Hematopoietic multipotent progenitor cell treated with erythropoietin and hydrocortisone succinate and interleukin-3 and kit ligand, for 17 days (in vitro differentiated cells): ENCODE results near the gene SEC14L5.
A peak's percentile ranks its signal among the peaks of the same experiment; 100 is the strongest.
"Not testable (repeated sequence)": the region's sequence is repeated elsewhere in the genome, so short reads cannot be mapped to it uniquely, and the experiment has no call there.

Experiments used
- DNase-seq: peaks from one replicate; pipeline ENCODE4 v3.0.0-alpha.2; 2015; ENCODE audit warnings: low spot score

SEC14L5 gene

GRCh38 chr16:4957720-4958509 lies at the start of gene SEC14L5:
TSS of gene SEC14L5 (plus strand) at chr16:4958330. CDS start at chr16:4959324, 994 bp downstream.
- peak; percentile 89 for DNase-seq

DNA sequence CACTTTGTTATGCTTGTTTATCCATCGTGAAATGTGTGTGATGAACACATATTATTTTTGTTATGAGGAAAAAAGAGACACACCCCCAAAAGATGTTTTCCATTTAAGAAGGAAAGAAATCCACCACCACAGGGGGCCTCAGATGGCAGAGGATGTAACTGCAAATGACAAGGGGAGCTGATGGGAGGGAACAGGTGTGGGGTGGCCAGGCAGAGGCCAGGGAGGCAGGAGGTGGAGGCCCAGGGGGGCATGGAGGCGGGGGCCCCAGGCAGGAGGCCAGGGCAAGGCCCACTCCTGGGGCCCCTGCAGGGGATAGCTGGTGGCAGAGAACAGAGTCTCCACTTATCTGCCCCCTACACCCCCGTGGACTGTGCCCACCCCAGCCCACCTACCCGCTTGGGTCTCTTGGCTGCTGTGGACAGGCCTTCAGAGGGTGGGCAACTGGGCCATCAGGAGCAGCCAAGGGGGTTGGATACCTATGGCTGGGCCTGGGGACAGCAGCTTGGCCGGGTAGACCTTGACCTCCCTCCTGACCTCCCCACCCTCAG lies 49.2 kb upstream of the SEC14L5 start:
- no peak for DNase-seq

DNA sequence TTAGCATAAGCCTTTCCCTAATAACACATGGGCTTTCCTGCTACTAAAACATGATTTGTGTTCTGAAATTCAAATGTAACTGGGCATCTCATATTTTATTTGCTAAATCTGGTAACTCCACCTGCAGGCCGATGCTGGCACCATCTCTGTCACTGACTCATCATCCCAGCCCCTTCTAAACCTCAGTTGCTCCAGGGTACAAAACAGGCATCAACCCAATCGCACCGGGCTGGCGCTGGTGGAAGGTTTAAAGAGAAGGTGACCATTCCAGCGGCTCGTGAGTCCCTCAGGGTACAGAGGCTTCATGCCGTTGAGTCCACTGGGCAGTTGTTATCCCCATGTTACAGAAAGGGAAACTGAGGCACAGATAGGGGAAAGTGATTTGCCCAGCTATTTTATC lies 48.3 kb upstream of the SEC14L5 start:
- DNase-seq: no peak

GRCh38 chr16:4910828-4911227 lies 47.3 kb upstream of the SEC14L5 start:
- DNase-seq: no peak

DNA sequence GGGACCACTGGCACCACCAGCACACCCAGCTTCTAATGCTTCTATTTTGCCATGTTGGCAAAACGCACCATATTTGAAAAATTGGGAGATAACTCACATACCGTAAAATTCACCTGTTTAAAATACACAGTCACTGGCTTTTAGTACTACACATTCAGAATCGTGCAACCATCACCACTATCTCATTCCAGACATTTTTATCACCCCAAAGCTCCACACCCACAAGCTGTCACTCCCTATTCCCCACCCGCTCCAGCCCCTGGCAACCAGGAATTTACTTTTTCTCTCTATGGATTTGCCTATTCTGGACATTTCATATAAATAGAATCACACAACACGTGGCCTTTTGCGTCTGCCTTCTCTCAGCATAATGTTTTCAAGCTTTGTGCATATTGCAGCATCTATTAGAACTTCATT lies 46.2 kb upstream of the SEC14L5 start:
- no peak for DNase-seq

- DNase-seq: no peak
Measured at GRCh38 chr16:4913130-4913773, 44.9 kb upstream of the SEC14L5 start.

GRCh38 chr16:4913774-4914525 lies 44.2 kb upstream of the SEC14L5 start:
- no peak for DNase-seq

DNA sequence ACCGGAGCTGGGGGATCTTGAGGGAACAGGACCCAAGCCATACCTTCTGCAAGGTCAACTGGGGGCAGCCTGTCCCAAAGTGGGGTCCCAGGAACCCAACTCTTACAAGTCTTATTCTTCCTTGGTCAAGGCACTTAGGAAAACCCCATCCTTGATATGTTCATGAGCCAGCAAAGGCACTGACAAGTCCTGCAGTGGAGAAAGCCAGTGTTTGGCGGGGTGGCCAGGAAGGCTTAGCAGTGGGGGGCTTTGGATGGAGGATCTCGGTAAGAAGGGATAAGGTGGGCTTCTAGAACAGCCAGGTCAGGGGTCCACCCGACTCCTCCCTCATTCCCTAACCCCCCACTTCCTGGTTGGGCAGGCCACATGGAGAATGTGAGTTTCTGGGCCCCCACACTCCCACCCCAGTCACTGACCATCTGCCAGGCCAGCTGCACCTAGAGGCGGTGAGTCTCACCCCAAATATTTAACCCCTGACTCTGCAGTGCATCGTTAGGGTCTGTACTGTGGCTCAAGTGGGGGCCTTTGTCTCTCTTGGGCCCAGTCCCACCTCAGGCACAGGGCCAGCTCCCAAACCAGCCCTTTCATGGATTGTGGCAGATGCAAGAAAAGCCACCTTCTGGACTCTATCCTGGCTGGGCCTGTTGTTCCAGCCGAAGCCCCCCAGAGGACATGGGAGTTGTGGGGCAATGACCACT lies 43.5 kb upstream of the SEC14L5 start:
- no peak for DNase-seq

DNA sequence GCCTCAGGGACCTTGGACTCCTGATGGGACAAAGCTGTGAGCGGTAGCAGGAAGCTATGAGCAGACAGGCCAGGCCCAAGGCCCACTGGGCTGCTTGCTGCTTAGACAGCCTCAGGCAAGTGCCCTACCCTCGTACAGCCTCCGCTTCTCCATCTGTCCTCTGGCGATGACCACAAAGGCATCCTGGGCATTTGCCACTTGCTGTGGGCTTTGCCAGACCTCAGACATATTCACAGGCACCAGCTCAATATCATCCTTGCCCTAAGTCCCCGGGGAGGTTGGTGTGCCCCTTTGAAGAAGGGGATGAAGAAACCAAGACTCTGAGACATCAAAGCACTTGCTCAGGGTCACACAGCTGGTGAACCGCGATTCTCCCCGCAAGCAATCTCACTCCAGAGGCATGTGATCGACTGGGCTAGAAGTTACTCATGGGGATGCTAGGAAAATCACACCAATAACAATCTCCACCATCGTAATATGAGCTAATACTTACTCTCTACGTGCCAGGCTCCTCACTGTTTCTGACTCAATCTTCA lies 42.8 kb upstream of the SEC14L5 start:
- DNase-seq: no peak

DNA sequence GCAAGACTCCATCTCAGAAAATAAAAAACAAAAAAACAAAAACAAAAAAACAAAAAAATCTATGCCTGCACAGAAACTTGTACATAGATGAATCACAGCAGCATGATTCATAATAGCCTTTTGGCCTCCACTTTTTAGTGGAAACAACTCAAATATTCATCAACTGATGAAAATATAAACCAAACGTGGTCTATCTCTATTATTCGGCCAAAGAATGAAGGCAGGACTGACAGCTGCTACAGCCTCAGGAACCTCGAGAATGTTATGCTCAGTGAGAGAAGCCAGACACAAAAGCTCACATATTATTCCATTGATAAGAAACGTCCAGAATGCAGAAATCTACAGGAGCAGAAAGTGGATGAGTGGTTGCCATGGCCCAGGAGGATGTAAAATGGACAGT lies 41.0 kb upstream of the SEC14L5 start:
- DNase-seq: no peak

- no peak for DNase-seq
Measured at GRCh38 chr16:4918781-4919251, 39.3 kb upstream of the SEC14L5 start.

- no peak for DNase-seq
Measured at GRCh38 chr16:4920826-4921225, 37.3 kb upstream of the SEC14L5 start.

DNA sequence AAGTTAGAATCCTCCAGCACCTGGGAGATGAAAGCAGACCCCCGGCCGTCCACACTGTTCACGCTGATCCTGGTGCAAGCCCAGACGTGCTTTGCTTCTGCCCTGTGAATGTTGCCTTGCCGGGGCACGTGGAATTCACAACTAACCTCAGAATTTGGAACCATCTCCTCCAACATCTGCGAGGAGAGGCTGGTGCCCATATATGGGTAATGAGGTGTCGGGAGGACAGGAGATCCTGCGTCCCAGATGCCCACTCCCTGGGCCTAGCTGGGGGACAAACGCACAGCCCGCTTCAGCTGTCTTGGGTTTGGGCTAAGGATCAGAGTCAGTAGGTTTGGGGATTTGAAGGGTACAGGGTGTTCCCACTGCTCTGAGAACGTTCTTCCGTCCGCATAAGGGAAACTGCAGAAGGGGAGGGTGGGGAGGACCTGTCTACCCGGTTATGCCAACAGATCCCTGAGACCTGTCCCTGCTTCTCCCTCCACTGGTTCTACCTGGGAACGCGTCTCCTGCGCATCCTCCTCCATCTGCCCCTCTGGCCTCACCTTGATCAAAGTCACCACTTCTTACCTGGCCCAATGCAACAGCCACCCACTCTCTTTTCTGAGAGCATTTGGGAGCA lies 35.3 kb upstream of the SEC14L5 start:
- no peak for DNase-seq

GRCh38 chr16:4923853-4924252 lies 34.3 kb upstream of the SEC14L5 start:
- DNase-seq: no peak

DNA sequence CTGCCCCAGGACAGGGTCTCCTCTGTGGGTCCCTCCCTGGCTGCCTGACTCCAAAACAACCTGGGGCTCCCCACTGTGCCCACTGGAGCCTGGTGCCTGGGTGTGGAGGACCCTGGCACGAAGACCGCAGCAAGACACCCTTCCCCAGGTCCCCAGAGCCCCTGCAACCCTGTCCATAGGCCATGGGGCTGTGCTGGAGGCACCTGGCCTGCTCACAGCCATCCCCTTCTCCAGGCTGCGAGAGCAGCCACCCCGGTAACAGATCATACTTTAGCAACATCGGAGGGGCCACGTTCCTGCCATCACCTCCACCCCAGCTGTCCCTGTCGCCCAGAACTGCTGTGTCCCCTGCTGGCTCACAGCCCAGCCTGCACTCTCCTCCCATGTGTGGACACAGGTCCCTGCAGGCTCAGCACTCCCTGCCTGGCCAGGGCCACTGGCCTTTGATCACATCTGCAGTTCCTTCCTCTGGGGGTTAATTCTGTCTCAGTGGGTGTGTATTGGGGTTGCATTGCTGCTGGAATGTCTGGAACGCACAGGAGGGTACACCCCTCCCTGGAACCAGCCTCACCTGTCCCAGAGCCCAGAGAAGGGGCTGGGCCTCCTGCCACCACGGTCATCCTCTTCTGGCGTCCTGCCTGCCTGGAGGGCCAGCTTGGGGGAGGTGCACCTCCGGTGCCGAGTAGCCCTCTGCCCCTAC lies 33.4 kb upstream of the SEC14L5 start:
- no peak for DNase-seq

DNA sequence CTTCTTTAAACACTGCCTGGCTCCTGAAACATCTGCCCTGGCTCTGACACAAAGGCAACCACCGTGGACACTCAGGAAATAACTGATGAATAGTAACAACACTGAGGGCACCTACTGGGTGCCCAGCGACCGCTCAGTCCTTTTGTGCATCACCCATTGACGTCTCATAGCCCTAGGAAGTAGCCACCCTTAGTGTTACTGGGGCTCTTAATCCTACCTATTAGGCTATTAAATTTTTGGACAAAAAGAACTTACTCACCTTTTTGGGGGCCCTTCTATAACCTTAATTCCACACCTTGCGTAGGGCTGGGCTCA lies 32.9 kb upstream of the SEC14L5 start:
- DNase-seq: no peak

DNA sequence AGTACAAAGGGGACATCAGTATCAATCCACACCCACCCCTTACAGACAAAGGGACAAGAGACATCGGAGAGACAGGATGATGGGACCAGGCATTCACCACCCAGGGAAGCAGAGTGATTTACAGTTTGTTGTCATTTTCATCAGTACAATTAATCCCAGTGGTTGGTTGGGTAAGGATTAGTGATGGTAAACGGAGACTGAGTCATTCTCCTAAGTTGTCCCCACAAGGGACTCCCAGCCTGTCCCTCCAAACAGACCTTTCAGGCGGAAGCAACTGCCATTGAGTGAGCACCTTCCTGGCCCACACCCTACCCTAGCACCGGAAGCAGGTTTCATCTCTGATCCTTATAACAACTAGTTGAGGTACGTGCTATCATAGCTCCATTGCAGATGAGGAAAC lies 32.3 kb upstream of the SEC14L5 start:
- DNase-seq: no peak

DNA sequence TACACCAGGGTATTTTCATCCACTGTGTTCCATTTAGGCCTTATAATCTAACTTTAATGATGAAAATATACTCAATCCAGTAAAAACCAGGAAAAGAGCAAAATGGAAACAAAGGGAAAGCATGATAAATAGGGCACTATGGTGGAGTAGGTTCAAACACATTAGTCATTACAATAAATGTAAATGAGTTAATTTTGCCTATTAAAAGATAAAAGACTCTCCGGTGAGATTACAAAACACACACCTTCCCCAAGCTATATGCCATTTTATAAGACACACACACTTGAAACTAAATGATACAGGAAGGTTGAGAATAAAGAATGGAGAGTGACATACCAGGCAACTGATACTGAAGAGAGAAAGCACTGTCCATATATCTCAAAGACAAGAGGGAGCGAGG lies 31.2 kb upstream of the SEC14L5 start:
- no peak for DNase-seq

- no peak for DNase-seq
Measured at GRCh38 chr16:4927661-4928060, 30.5 kb upstream of the SEC14L5 start.

- no peak for DNase-seq
Measured at GRCh38 chr16:4928227-4928626, 29.9 kb upstream of the SEC14L5 start.

DNA sequence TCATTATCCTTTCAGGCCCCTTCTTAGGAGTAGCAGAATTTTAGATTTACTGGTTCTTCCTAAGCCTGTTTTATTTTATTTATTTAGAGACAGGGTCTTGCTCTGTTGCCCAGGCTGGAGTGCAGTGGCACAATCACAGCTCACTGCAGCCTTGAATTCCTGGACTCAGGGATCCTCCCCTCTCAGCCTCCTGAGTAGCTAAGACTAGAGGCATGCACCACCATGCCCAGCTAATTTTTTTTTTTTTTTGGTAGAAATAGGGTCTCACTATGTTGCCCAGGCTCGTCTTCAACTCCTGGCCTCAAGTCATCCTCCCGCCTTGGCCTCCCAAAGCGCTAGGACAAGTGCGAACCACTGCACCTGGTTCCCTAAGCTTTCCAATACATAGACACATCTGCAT lies 28.5 kb upstream of the SEC14L5 start:
- not testable (repeated sequence) for DNase-seq
